GM23248 (cell line): ENCODE results near the gene CCDC63.

Experiments
- EZH2 ChIP-seq: fragments of 200-600 bp; sonication (generic); IDR thresholded peaks from 2 replicates; pipeline ENCODE4 v1.6.1; 2018; ENCODE audit warnings: antibody characterized with exemption, mild to moderate bottlenecking; ENCODE audit not compliant: insufficient read depth, poor library complexity, severe bottlenecking
- EZH2phosphoT487 ChIP-seq: fragments of 200-600 bp; sonication (generic); IDR thresholded peaks from 2 replicates; pipeline ENCODE4 v1.6.1; 2018; ENCODE audit warnings: antibody characterized with exemption, moderate library complexity, mild to moderate bottlenecking, low read depth; ENCODE audit not compliant: insufficient read depth

DNA sequence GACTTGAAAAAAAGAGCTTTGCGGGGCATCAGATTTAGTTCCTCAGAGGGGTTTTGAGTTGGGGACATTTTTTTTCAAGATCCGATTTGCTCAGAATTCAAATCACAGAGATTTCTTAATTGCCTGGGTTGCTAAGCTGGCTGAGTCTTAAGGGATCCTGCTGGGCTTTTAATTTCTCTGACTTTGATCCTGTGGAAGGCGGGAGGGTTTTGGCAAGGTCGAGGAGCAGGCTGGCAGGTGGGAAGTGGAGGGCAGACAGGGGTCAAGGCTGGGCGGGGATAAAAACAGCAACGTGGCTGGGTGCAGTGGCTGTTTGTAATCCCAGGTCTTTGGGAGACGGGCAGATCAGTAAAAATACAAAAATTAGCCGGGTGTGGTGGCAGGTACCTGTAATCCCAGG lies 33.5 kb upstream of the CCDC63 start:
- no peak for TF ChIP-seq EZH2
- no peak for TF ChIP-seq EZH2phosphoT487
